Adipose tissue (tissue), 3 donors: Measurements from ENCODE around the gene RAET1E. TPM values are rescaled to one million over a fixed set of nuclear protein-coding genes. Genes with fewer than 3 reads are reported as not detected.
"Not testable (repeated sequence)": the region's sequence is repeated elsewhere in the genome, so short reads cannot be mapped to it uniquely, and the experiment has no call there.

ENCODE experiments used
- H3K27ac ChIP-seq: one replicate; pipeline ENCODE4 v1.5.1; 2013; ENCODE audit warnings: low read depth, low read length
- WGBS, 3 donors: extraction: QIAGEN DNeasy Blood & Tissue Kit; methylation state at CpG; one replicate each; pipeline ENCODE4 v1.1.7; 2013; 5-methylcytosine and 5-hydroxymethylcytosine counted together
- polyA plus RNA-seq, 3 donors: library from polyadenylated mRNA; stranded (reverse); fragments of 200-250 nt; gene quantifications; one replicate each; pipeline ENCODE4 v1.2.3, GENCODE V29; 2013
- donor health status: healthy with polysubstance abuse.
- donor health status: Bipolar disorder and iron deficiency.
- donor health status: healthy.

RAET1E gene
- polyA plus RNA-seq, 3 donors, result 0.06 to 0.56 (median 0.43) TPM

GRCh38 chr6:149857541-149857940, 40.4 kb downstream of the RAET1E start:
- no peak overlapping the region for H3K27ac ChIP-seq
- WGBS, 3 donors, result 67 to 95% (median 93%) methylated on average over 5 of the region's 5 CpGs

DNA sequence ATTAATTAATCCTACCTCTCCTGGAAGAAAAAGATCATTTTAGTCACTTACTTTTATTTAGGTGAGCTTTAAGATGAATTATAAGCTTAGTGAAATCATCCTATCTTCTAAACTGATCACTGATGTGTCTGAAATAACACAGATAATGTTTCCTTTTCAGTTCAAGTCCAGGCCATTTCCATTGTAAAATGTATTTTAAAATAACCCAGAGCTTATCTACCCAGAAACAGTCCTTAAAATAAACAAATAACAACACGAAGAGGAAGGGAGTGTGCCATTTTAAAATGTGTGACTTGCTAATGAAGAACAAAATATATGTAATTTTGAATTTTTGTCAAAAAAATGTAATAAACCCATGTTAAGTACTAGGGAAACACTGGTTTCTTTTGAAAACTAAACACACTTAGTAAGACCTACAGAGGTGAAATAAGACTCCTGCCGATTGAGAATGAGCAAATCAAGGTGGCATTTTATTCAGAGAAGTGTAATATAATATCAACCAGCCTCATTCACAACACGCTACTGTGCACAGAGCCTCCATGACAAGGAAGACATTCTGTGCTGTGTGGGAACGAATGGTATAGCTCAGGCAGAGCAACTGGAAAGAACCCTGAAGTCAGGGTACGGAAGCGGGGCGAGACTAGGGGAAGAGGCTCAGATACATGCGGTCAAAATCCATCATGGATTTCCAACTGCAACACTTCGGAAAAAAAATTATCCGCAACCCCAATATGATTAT, 41.5 kb downstream of the RAET1E start:
- WGBS, 3 donors, result 80 to 93% (median 90%) methylated on average over 10 of the region's 10 CpGs
- H3K27ac ChIP-seq, result no peak overlapping the region

GRCh38 chr6:149855741-149856140, 42.2 kb downstream of the RAET1E start:
- 66 to 87% (median 84%) methylated on average over 2 of the region's 2 CpGs for WGBS, 3 donors
- H3K27ac ChIP-seq, result no peak overlapping the region

- 80 to 89% (median 86%) methylated on average over 5 of the region's 5 CpGs for WGBS, 3 donors
- no peak overlapping the region for H3K27ac ChIP-seq
Observed at GRCh38 chr6:149855040-149855654, 42.8 kb downstream of the RAET1E start.

GRCh38 chr6:149854532-149854931, 43.4 kb downstream of the RAET1E start:
- H3K27ac ChIP-seq, result no peak overlapping the region
- 58 to 74% (median 71%) methylated on average over 6 of the region's 6 CpGs for WGBS, 3 donors

GRCh38 chr6:149854017-149854416, 43.9 kb downstream of the RAET1E start:
- not testable (repeated sequence) for H3K27ac ChIP-seq
- 92 to 95% (median 94%) methylated on average over 4 of the region's 4 CpGs for WGBS, 3 donors

- H3K27ac ChIP-seq, result no peak overlapping the region
- WGBS, 3 donors, result 80 to 90% (median 86%) methylated on average over 12 of the region's 12 CpGs
Observed at GRCh38 chr6:149852881-149853280, 45.0 kb downstream of the RAET1E start.

DNA sequence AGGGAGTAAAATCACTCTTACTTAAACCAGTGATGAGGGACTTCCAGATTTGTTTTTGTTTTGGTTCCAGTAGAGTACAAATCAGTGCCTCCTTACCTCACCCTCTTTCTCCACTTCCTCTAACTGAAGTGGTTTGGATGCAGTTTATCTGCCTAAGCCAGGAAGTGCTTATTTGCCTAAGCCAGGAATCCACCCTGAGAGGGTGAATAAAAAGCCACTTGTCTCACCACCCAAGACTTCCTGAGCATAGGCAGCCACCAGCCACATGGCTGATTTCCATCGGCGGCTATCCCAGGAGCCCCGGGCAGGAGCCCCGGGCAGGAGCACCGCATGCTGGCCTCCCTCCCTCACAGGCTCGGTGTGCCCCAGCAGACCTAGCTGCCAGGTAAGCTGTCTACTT, 45.7 kb downstream of the RAET1E start:
- no peak overlapping the region for H3K27ac ChIP-seq
- WGBS, 3 donors, result 41 to 63% (median 51%) methylated on average over 6 of the region's 6 CpGs

- WGBS, 3 donors, result 73 to 89% (median 83%) methylated on average over 5 of the region's 5 CpGs
- H3K27ac ChIP-seq, result no peak overlapping the region
Observed at GRCh38 chr6:149851461-149852110, 46.3 kb downstream of the RAET1E start.

GRCh38 chr6:149848343-149848742, 49.6 kb downstream of the RAET1E start:
- not testable (repeated sequence) for H3K27ac ChIP-seq

More at GRCh38 chr6:149848343-149848742, 49.6 kb downstream of the RAET1E start:
- 68 to 86% (median 84%) methylated on average over 4 of the region's 4 CpGs for WGBS, 3 donors

Other genes starting within 250 kb of the RAET1E start
- gene KATNA1, start 249.4 kb downstream of the RAET1E start, polyA plus RNA-seq, result 10 to 100 TPM in 2 of 3 donors, 1 to 10 TPM in 1; 6.5 to 16.9 (median 10.9) TPM
- gene LATS1, start 180.0 kb downstream of the RAET1E start, polyA plus RNA-seq, result 1 to 10 TPM; 3.1 to 7.0 (median 6.3) TPM
- gene NUP43, start 151.6 kb downstream of the RAET1E start, polyA plus RNA-seq, result 1 to 10 TPM; 5.0 to 7.0 (median 7.0) TPM
- gene PCMT1, start 148.4 kb downstream of the RAET1E start, polyA plus RNA-seq, result 10 to 100 TPM; 42.1 to 83.1 (median 45.9) TPM
- gene LRP11, start 33.8 kb downstream of the RAET1E start, polyA plus RNA-seq, result 10 to 100 TPM in 2 of 3 donors, 1 to 10 TPM in 1; 2.2 to 11.6 (median 10.7) TPM
- gene RAET1G, start 25.0 kb upstream of the RAET1E start, polyA plus RNA-seq, result 1 to 10 TPM in 1 of 3 donors, under 1 TPM in 1, not detected in 1; 0.16 to 1.2 TPM
- 1 to 10 TPM in 1 of 3 donors, under 1 TPM in 1, not detected in 1; 0.36 to 1.6 TPM for gene ULBP2, start 43.9 kb upstream of the RAET1E start, polyA plus RNA-seq
- gene ULBP1, start 65.8 kb upstream of the RAET1E start, polyA plus RNA-seq, result under 1 TPM; 0.03 to 0.22 (median 0.16) TPM
- gene RAET1L, start 127.4 kb upstream of the RAET1E start, polyA plus RNA-seq, result under 1 TPM in 2 of 3 donors, not detected in 1; 0.06 to 0.10 TPM
- gene ULBP3, start 171.0 kb upstream of the RAET1E start, polyA plus RNA-seq, result 1 to 10 TPM in 1 of 3 donors, under 1 TPM in 2; 0.56 to 1.3 (median 0.67) TPM
- under 1 TPM in 2 of 3 donors, not detected in 1; 0.40 to 0.58 TPM for gene PPP1R14C, start 244.9 kb upstream of the RAET1E start, polyA plus RNA-seq